HepG2 (cell line): ENCODE results near the gene HSD11B1L. TPM values are rescaled to one million over a fixed set of nuclear protein-coding genes. Genes with fewer than 3 reads are reported as not detected.

ENCODE experiments used
- CCAR2 ChIP-seq: fragments of 200-400 bp; formaldehyde crosslinking; optimal IDR thresholded peaks from 2 replicates; pipeline ENCODE3; 2018; ENCODE audit warnings: low read depth, mild to moderate bottlenecking, low read length, moderate library complexity
- DNMT3B ChIP-seq: conservative IDR thresholded peaks from 2 replicates; pipeline ENCODE4 v1.6.1; 2016; ENCODE audit warnings: missing biosample characterization, control low read depth
- FOXA3 ChIP-seq: IDR thresholded peaks from 2 replicates; pipeline ENCODE4 v1.6.1; 2016; ENCODE audit warnings: missing genetic modification reagents, missing compliant biosample characterization
- HCFC1 ChIP-seq: fragments of 150-350 bp; IDR thresholded peaks from 2 replicates; pipeline ENCODE4 v1.6.1; 2014; ENCODE audit warnings: low read depth, low read length
- NR2F1 ChIP-seq, 2 experiments: fragments of 450-650 bp in 1 of 2; formaldehyde crosslinking in 1 of 2; IDR thresholded peaks; 2 replicates each; pipeline versions ENCODE4 v1.5.0 to v1.6.1; 2016 to 2020; ENCODE audit warnings: mild to moderate bottlenecking in 1 of 2, missing compliant biosample characterization in 1 of 2, missing genetic modification reagents in 1 of 2, moderate library complexity in 1 of 2
- PAX8 ChIP-seq: sonication (generic); formaldehyde crosslinking; IDR thresholded peaks from 2 replicates; pipeline ENCODE4 v1.8.0; 2022; ENCODE audit warnings: mild to moderate bottlenecking, missing genetic modification reagents, borderline replicate concordance
- SATB2 ChIP-seq: sonication (generic); formaldehyde crosslinking; IDR thresholded peaks from 2 replicates; pipeline ENCODE4 v1.5.0; 2020; ENCODE audit warnings: missing genetic modification reagents
- ZBTB20 ChIP-seq: sonication (generic); formaldehyde crosslinking; IDR thresholded peaks from 2 replicates; pipeline ENCODE4 v1.8.1; 2023; ENCODE audit warnings: missing genetic modification reagents, low read depth, mild to moderate bottlenecking, borderline replicate concordance
- ZNF256 ChIP-seq: sonication (generic); formaldehyde crosslinking; conservative IDR thresholded peaks from 2 replicates; pipeline ENCODE4 v1.4.0; 2020; ENCODE audit warnings: missing genetic modification reagents
- polyA plus RNA-seq, 8 experiments: library from polyadenylated mRNA; depleted of rRNA in 3 of 8; stranded (reverse) in 7 of 8; unstranded in 1 of 8; fragments of >200 nt; fragmentation: Illumina TruSeq in 4 of 8; extraction: Trizol in 4 of 8; gene quantifications; 2 replicates each; pipeline versions ENCODE4 v1.2.1 to v1.2.3, GENCODE V29; 2011 to 2016; ENCODE audit warnings: low read depth in 4 of 8, missing spikeins in 1 of 8, mixed read lengths in 1 of 8; ENCODE audit not compliant: insufficient read depth in 1 of 8
- total RNA-seq, 5 experiments: library from RNA; depleted of rRNA; stranded (reverse); fragments of >200 nt; fragmentation: Illumina TruSeq; extraction: Trizol; gene quantifications; 2 replicates each; pipeline ENCODE4 v1.2.3, GENCODE V29; 2016; ENCODE audit warnings: low read depth in 1 of 5
- TF ChIP-seq, protein P1 (sequence below): sonication (generic); formaldehyde crosslinking; conservative IDR thresholded peaks from 2 replicates; pipeline ENCODE4 v1.5.0; 2020; ENCODE audit warnings: missing genetic modification reagents
- TF ChIP-seq, protein P2 (sequence below): sonication (generic); formaldehyde crosslinking; IDR thresholded peaks from 2 replicates; pipeline ENCODE4 v1.4.0; 2020; ENCODE audit warnings: missing genetic modification reagents
- TF ChIP-seq, protein P3 (sequence below): sonication (generic); formaldehyde crosslinking; IDR thresholded peaks from 2 replicates; pipeline ENCODE4 v1.4.0; 2020; ENCODE audit warnings: low read depth, missing genetic modification reagents
- TF ChIP-seq, protein P4 (sequence below), 2 experiments: fragments of 450-650 bp in 1 of 2; sonication (generic) in 1 of 2; formaldehyde crosslinking; IDR thresholded peaks; 2 replicates each; pipeline versions ENCODE4 v1.5.0 to v1.8.0; 2020 to 2022; ENCODE audit warnings: mild to moderate bottlenecking in 1 of 2, missing genetic modification reagents in 1 of 2
- TF ChIP-seq, protein P5 (sequence below): sonication (generic); formaldehyde crosslinking; IDR thresholded peaks from 2 replicates; pipeline ENCODE4 v1.4.0; 2020; ENCODE audit warnings: missing genetic modification reagents, mild to moderate bottlenecking, borderline replicate concordance
- TF ChIP-seq, protein P6 (sequence below): sonication (generic); formaldehyde crosslinking; IDR thresholded peaks from 2 replicates; pipeline ENCODE4 v1.4.0; 2020; ENCODE audit warnings: missing genetic modification reagents

HSD11B1L gene
- total and polyA plus RNA-seq, 2 of the 13 experiments (the other 11 are each of a cell fraction or from before 2014, with no cell fraction given): 2.8 to 3.9 TPM

DNA sequence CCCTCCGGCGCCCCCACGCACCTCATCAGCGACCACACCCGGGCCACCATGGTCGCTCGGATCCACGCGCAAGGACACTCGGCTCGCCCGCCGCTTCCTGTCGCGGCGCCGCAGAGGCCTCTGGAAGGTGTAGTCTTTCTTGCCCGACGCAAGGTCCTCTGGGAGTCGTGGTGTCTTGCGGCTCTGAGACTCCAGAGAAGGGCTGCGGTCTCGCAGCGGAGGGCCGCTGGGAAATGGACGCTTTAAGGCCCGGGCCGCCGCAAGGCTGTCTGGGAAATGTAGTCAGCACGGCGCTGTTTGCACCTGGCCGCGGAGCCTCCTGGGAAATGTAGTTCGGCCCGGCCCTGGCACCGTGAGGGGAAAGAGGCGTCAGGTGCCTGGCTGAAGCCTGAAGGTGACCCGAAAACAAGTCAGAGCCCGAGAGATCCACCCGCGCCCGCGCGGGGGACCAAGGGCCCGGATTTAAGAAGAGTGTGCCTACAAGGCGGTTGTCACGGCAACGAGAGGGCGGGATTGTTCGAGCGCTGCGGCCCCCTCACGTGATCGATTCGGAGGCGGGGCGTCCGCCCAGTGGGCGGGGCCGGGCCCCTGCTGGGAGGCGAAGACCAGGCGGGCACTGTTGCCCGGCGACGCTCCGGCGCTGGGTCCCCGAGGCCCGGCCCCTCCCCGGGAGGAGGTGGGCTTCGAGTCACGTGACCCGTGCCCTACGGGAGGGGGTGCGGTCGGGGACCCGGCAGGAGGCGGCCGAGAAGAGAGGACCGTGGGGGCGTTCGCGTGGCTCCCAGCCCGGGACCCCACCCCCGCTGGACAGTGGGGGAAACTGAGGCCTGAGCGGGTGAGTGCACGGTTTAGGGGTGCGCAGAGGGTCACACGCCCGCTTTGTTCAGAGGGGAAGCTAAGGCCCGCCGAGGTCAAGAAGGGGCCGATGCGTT, at the start of gene HSD11B1L, which contains the start of gene MICOS13 (continued):
- TF ChIP-seq, protein P1, sequence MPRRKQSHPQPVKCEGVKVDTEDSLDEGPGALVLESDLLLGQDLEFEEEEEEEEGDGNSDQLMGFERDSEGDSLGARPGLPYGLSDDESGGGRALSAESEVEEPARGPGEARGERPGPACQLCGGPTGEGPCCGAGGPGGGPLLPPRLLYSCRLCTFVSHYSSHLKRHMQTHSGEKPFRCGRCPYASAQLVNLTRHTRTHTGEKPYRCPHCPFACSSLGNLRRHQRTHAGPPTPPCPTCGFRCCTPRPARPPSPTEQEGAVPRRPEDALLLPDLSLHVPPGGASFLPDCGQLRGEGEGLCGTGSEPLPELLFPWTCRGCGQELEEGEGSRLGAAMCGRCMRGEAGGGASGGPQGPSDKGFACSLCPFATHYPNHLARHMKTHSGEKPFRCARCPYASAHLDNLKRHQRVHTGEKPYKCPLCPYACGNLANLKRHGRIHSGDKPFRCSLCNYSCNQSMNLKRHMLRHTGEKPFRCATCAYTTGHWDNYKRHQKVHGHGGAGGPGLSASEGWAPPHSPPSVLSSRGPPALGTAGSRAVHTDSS (CRISPR knock-in tag): 0 out of 2 replicates have a peak, but pooled peaks have one; percentile 56
- TF ChIP-seq, protein P2, sequence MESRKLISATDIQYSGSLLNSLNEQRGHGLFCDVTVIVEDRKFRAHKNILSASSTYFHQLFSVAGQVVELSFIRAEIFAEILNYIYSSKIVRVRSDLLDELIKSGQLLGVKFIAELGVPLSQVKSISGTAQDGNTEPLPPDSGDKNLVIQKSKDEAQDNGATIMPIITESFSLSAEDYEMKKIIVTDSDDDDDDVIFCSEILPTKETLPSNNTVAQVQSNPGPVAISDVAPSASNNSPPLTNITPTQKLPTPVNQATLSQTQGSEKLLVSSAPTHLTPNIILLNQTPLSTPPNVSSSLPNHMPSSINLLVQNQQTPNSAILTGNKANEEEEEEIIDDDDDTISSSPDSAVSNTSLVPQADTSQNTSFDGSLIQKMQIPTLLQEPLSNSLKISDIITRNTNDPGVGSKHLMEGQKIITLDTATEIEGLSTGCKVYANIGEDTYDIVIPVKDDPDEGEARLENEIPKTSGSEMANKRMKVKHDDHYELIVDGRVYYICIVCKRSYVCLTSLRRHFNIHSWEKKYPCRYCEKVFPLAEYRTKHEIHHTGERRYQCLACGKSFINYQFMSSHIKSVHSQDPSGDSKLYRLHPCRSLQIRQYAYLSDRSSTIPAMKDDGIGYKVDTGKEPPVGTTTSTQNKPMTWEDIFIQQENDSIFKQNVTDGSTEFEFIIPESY (CRISPR knock-in tag): no peak
- TF ChIP-seq, protein P3, sequence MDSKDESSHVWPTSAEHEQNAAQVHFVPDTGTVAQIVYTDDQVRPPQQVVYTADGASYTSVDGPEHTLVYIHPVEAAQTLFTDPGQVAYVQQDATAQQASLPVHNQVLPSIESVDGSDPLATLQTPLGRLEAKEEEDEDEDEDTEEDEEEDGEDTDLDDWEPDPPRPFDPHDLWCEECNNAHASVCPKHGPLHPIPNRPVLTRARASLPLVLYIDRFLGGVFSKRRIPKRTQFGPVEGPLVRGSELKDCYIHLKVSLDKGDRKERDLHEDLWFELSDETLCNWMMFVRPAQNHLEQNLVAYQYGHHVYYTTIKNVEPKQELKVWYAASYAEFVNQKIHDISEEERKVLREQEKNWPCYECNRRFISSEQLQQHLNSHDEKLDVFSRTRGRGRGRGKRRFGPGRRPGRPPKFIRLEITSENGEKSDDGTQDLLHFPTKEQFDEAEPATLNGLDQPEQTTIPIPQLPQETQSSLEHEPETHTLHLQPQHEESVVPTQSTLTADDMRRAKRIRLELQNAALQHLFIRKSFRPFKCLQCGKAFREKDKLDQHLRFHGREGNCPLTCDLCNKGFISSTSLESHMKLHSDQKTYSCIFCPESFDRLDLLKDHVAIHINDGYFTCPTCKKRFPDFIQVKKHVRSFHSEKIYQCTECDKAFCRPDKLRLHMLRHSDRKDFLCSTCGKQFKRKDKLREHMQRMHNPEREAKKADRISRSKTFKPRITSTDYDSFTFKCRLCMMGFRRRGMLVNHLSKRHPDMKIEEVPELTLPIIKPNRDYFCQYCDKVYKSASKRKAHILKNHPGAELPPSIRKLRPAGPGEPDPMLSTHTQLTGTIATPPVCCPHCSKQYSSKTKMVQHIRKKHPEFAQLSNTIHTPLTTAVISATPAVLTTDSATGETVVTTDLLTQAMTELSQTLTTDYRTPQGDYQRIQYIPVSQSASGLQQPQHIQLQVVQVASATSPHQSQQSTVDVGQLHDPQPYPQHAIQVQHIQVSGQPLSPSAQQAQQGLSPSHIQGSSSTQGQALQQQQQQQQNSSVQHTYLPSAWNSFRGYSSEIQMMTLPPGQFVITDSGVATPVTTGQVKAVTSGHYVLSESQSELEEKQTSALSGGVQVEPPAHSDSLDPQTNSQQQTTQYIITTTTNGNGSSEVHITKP (CRISPR knock-in tag): peak; percentile 12; the same call in 1 of the 2 replicates
- no peak for TF ChIP-seq SATB2 (CRISPR knock-in tag)
- TF ChIP-seq CCAR2: no peak
- TF ChIP-seq HCFC1: peak; percentile 96
- 0 out of 4 replicates have a peak, but pooled peaks of 1 of the 2 experiments have one; percentile 2 for TF ChIP-seq NR2F1 (CRISPR knock-in tag; IDR thresholded peaks at IDR 0.05)
- TF ChIP-seq, protein P4, sequence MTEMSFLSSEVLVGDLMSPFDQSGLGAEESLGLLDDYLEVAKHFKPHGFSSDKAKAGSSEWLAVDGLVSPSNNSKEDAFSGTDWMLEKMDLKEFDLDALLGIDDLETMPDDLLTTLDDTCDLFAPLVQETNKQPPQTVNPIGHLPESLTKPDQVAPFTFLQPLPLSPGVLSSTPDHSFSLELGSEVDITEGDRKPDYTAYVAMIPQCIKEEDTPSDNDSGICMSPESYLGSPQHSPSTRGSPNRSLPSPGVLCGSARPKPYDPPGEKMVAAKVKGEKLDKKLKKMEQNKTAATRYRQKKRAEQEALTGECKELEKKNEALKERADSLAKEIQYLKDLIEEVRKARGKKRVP (CRISPR knock-in tag; IDR thresholded peaks at IDR 0.05): peak in 1 of 2 experiments; percentile 41; a peak in 1 of 4 replicates
- TF ChIP-seq PAX8 (CRISPR knock-in tag): no peak
- TF ChIP-seq, protein P5, sequence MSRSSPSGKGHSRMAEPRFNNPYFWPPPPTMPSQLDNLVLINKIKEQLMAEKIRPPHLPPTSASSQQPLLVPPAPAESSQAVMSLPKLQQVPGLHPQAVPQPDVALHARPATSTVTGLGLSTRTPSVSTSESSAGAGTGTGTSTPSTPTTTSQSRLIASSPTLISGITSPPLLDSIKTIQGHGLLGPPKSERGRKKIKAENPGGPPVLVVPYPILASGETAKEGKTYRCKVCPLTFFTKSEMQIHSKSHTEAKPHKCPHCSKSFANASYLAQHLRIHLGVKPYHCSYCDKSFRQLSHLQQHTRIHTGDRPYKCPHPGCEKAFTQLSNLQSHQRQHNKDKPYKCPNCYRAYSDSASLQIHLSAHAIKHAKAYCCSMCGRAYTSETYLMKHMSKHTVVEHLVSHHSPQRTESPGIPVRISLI (CRISPR knock-in tag): no peak
- peak; percentile 25; the same call in 1 of the 2 replicates for TF ChIP-seq FOXA3 (CRISPR knock-in tag)
- no peak; the same call in 1 of the 2 replicates for TF ChIP-seq ZNF256 (CRISPR knock-in tag)
- TF ChIP-seq DNMT3B: no peak; the same call in 1 of the 2 replicates
- TF ChIP-seq, protein P6, sequence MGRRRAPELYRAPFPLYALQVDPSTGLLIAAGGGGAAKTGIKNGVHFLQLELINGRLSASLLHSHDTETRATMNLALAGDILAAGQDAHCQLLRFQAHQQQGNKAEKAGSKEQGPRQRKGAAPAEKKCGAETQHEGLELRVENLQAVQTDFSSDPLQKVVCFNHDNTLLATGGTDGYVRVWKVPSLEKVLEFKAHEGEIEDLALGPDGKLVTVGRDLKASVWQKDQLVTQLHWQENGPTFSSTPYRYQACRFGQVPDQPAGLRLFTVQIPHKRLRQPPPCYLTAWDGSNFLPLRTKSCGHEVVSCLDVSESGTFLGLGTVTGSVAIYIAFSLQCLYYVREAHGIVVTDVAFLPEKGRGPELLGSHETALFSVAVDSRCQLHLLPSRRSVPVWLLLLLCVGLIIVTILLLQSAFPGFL (CRISPR knock-in tag): no peak
- TF ChIP-seq ZBTB20: no peak
